GM19025 (cell line): Measurements from ENCODE around the gene TMIE.
A peak's percentile ranks its signal among the peaks of the same experiment; 100 is the strongest.
"Not testable (repeated sequence)": the region's sequence is repeated elsewhere in the genome, so short reads cannot be mapped to it uniquely, and the experiment has no call there.

Source experiments
- ATAC-seq: cut with Tn5 transposase; IDR thresholded peaks from one replicate; pipeline ENCODE4 v1.9.1; 2021; ENCODE audit warnings: mild to moderate bottlenecking, low read depth, moderate library complexity; ENCODE audit not compliant: unreplicated experiment

Gene TMIE

GRCh38 chr3:46682974-46683373 is 18.2 kb upstream of the TMIE start:
- ATAC-seq, result no peak

- no peak for ATAC-seq
Observed at GRCh38 chr3:46684891-46685290, 16.3 kb upstream of the TMIE start.

DNA sequence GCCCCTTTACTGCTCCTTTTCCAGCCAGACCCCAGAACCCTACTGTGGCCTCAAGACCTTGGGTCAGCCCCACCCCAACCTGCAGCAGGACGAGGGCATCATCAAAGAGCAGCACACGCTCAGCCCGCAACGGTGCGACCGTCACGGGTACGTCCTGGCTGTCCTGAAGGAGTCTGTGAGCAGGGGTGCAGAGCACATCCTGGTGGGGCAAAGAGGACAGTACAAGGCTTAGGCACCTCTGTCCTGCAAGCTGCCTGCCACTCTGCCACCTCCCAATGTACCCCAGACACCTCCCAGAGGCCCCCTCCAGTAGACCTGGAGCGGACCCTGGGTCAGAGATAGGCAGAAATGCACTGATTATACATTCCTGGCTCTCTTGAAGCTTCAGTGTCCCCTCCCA is 15.7 kb upstream of the TMIE start:
- ATAC-seq, result no peak

DNA sequence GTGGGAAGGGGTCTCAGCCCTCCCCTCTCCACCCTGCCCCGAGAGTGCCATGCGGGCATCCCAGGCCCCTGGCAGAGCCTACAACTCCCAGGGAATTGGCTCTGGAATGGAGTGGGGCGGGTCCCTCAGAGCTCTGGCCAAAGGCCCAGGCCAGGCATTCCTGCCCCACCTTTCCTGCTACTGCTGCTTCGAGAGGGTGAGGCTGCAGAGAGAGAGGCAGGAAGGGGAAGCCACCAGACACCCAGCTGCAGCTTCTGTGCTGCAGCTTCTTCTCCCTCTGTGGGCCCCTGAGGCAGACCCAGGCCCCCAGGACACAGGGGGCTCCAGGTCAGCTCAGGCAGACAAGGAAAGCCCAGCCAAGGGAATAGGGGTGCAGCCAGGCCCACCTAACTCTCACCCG is 10.4 kb upstream of the TMIE start:
- ATAC-seq, result no peak

- no peak for ATAC-seq
Observed at GRCh38 chr3:46692566-46692990, 8.6 kb upstream of the TMIE start.

- no peak for ATAC-seq
Observed at GRCh38 chr3:46693038-46693891, 7.9 kb upstream of the TMIE start, which contains the start of gene ALS2CL. ALS2CL (minus strand) TSS chr3:46693679; CDS start chr3:46689440, 4,239 bp downstream.

DNA sequence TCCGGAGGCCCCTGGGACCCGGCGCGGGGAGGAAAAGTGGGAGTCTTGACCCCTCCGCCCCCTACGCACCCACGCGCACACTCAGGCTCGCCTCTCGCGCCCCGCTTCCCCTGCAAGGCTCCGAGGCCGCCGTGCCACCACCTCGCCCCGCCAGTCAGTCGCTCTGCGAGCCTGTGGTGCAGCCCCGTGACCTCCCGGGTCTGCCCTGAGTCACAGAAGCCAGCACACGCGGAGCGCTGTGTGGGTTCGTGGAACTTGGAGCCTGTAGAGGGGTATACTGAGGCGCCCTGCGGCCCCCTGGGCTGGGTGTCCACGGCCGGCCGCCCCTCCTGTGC is 7.3 kb upstream of the TMIE start:
- ATAC-seq, result no peak

GRCh38 chr3:46694520-46694919 is 6.7 kb upstream of the TMIE start:
- ATAC-seq, result no peak

- no peak for ATAC-seq
Observed at GRCh38 chr3:46695177-46695961, 5.8 kb upstream of the TMIE start.

GRCh38 chr3:46695962-46696894 is 5.0 kb upstream of the TMIE start:
- ATAC-seq, result no peak

GRCh38 chr3:46699676-46700523 is 1.3 kb upstream of the TMIE start:
- ATAC-seq, result no peak

GRCh38 chr3:46700772-46701171 is 420 bp upstream of the TMIE start:
- no peak for ATAC-seq

DNA sequence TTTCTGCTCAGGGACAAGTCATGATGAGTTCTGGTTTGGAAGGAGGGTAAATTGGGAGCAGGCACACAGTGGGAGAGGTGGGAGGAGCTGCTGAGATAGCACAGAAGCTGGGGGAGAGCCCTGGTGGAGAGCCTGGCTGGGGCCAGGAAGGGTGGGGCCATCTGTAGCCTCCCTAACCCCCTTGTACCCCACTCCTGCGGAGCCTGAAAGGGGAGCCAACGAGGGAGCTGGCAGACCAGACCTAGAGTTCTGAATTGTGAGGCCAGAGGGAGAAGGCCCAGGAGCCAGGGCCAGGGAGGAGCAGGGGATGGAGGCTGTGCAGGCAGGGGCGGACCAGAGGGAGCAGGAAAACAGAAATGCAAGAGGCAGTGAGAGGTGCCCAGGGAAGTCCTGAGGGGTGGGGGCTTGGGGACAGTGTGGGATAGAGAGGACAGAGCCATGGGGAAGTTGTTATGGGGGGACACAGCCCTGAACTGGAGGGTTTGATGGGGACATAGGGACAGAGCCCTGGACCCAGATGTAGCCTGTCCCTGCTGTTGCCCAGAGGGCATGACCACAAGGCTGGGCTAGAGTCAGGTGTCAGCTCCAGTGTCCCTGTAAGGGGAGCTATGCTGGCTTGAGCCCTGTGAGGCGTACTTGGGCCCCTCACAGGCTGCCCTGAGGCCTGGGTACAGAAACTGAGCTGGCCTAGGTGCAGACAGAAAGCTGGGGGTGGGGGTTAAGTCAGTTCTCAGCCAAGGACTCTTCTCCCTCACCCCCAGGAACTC is 1.2 kb downstream of the TMIE start:
- ATAC-seq, result no peak

- ATAC-seq, result no peak
Observed at GRCh38 chr3:46703013-46703520, 1.9 kb downstream of the TMIE start.

DNA sequence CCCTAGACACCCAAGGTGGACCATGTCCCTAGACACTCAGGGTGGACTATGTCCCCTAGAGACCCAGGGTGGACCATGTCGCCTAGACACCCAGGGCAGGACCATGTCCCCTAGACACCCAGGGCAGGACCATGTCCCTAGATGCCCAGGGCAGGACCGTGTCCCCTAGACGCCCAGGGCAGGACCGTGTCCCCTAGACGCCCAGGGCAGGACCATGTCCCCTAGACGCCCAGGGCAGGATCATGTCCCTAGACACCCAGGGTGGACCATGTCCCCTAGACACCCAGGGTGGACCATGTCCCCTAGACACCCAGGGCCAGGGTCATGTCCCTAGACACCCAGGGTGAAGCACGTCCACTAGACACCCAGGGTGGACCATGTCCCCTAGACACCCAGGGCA is 3.2 kb downstream of the TMIE start:
- not testable (repeated sequence) for ATAC-seq

GRCh38 chr3:46705022-46705530 is 3.9 kb downstream of the TMIE start:
- ATAC-seq, result peak; percentile 73

- ATAC-seq, result no peak
Observed at GRCh38 chr3:46705751-46706552, 4.8 kb downstream of the TMIE start.
